ENCODE results near the gene LRRC73.

LRRC73 gene

DNA sequence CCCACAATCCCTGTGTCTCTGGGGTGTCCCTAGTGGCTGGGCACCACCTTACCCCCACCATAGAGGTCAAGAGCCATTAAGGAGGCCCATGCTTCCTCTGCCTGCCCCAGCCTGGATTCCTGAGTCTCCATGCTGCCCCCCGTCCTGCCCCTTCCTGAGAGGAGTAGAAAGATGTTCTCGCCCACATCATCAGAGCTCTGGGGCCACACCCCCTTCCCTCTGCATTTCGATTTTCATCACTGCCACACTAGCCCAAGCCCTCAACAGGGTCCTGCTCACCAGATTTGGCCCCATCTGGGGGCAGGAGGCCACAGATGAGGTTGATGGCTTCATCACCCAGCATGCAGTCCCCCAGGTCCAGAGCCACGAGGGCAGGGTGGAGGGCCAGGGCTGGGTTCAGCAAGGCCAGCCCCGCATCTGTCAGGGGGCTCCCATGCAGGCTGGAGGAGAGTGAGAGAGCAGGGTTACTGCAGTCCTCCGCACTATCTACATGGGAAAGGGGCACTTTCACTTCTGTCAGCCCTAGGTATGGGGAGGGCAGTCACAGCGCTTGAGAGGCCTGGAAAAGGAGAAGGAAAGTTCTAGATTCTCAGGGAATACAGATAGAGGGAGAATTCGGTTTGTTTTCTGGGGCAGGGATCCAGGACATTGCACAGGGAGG is 1.5 kb downstream of the LRRC73 start:
- TF ChIP-seq, protein P1, sequence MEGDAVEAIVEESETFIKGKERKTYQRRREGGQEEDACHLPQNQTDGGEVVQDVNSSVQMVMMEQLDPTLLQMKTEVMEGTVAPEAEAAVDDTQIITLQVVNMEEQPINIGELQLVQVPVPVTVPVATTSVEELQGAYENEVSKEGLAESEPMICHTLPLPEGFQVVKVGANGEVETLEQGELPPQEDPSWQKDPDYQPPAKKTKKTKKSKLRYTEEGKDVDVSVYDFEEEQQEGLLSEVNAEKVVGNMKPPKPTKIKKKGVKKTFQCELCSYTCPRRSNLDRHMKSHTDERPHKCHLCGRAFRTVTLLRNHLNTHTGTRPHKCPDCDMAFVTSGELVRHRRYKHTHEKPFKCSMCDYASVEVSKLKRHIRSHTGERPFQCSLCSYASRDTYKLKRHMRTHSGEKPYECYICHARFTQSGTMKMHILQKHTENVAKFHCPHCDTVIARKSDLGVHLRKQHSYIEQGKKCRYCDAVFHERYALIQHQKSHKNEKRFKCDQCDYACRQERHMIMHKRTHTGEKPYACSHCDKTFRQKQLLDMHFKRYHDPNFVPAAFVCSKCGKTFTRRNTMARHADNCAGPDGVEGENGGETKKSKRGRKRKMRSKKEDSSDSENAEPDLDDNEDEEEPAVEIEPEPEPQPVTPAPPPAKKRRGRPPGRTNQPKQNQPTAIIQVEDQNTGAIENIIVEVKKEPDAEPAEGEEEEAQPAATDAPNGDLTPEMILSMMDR (IDR thresholded peaks at IDR 0.05; ENCODE audit: low read depth, low read length) = no peak
- no peak for DNase-seq (ENCODE audit: extremely low read depth, low read depth)

DNA sequence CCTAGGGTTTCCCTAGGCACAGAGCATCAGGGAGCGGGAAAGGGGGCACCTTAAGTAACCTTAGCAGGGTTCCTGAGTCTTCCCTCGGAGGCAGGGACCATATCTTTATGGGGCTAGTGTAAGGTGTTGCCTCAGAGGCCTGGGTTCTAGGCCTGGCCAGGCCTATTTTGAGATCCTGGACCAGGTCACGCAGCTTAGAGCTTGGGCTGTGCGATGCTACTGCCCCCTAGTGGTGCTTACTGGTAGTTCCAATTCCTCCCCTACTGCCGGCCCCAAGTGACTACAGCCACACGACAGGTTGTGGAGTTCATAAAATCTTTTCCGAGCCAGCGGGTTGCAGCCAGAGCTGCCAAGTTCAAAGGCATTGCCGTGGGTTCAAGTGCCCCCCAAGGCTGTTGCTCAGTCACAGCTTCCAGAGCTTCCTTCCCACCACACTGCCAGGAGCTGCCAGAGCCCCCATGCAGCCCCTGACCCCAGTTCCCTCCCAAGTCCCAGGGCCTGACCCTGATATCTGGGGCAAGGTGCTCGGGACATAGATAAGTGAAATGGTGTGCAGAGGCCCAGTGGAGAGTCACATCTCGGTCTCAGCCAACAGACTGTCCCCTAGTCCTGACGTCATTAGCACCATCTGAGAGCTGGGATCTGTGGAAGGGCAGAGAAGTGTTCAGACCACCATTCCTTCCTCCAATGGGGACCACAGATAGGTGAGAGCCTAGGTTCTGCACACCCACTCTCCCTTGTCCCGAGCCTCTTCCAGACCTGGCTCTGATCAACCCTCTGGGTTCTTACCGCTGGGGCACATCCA is 3.3 kb downstream of the LRRC73 start:
- DNase-seq (ENCODE audit: extremely low read depth, low read depth) = peak; percentile 56
- TF ChIP-seq, protein P1 (IDR thresholded peaks at IDR 0.05; ENCODE audit: low read depth, low read length) = peak; percentile 93

DNA sequence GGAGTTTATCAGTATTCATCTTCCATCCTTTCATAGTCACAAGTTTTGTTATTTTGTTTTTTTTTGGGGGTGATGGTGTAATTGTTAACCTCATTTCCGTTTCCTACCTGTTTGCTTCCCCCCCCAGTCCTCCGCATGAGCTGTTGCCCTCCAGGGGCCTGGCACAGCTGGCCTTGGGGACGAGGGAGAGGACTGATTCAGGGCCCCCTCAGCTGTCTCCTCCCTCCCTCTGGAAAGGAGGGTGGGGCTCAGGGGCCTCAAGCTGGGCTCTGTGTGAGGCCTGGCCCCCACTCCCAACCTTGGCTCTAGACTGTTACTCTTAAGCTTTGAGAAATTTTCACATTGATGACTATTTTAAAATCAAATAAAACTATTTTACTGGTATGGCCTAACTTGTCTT is 4.0 kb downstream of the LRRC73 start:
- TF ChIP-seq, protein P1 (IDR thresholded peaks at IDR 0.05; ENCODE audit: low read depth, low read length) = no peak
- no peak for DNase-seq (ENCODE audit: extremely low read depth, low read depth)

DNA sequence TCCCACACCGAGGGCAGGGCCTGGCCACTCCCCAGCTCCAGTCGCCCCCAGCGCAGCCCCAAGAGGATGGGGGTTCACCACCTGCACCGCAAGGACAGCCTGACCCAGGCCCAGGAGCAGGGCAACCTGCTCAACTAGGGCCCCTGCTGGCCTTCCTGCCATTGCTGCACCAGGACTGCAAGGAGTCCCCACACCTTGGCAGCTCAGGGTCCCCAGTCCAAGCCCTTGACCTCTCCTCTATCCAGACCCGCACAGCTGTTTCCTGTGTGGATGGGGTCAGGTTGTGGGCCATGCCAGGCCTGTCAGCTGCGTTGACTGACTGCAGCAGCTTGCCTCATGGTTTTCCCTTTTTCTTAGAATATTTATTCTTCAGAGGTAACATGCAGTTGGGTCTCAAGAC is 4.4 kb downstream of the LRRC73 start:
- DNase-seq (ENCODE audit: extremely low read depth, low read depth) = no peak
- TF ChIP-seq, protein P1 (IDR thresholded peaks at IDR 0.05; ENCODE audit: low read depth, low read length) = no peak

DNA sequence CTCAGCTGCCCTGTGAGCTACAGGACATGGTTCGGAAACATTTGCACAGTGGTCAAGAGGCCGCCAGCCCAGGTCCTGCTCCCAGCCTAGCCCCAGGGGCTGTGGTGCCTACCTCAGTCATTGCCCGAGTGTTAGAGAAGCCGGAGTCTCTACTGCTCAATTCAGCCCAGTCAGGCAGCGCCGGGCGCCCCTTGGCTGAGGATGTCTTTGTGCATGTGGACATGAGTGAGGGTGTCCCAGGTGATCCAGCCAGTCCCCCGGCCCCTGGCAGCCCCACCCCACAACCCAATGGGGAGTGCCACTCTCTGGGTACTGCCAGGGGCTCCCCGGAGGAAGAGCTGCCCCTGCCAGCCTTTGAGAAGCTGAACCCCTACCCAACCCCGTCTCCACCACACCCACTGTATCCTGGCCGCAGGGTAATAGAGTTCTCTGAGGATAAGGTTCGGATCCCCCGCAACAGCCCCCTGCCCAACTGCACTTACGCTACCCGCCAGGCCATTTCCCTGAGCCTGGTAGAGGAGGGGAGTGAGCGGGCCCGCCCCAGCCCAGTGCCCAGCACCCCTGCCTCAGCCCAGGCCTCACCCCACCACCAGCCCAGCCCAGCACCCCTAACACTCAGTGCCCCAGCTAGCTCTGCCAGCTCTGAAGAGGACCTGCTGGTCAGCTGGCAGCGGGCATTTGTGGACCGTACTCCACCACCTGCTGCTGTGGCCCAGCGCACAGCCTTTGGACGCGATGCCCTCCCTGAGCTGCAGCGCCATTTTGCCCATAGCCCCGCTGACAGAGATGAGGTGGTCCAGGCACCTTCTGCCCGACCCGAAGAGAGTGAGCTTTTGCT is 5.2 kb downstream of the LRRC73 start:
- DNase-seq (ENCODE audit: extremely low read depth, low read depth) = no peak
- TF ChIP-seq, protein P1 (IDR thresholded peaks at IDR 0.05; ENCODE audit: low read depth, low read length) = no peak

DNA sequence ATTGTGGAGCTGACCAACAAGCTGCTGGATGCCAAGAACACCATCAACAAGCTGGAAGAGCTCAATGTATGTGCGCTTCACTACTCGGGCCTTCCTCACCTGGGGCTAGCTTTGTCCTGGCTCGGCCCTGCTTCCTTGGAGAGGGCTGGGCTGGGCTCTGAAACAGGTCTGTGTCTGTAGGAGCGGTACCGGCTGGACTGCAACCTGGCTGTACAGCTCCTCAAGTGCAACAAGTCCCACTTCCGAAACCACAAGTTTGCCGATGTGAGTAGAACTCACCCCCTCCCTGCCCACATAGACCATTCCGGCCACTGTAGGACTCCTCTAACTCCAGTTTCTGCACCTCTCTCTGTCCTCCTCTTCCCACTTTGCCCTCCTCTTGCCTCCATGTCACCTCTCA is 6.7 kb downstream of the LRRC73 start:
- TF ChIP-seq, protein P1 (IDR thresholded peaks at IDR 0.05; ENCODE audit: low read depth, low read length) = no peak
- DNase-seq (ENCODE audit: extremely low read depth, low read depth) = no peak

All from AG09319 (cell line).